ENCODE results near the gene CHM.
"Not testable (repeated sequence)": the region's sequence is repeated elsewhere in the genome, so short reads cannot be mapped to it uniquely, and the experiment has no call there.

The CHM gene

GRCh38 chrX:86014421-86014820 lies 32.9 kb downstream of the CHM start:
- no peak for DNase-seq (ENCODE audit: low spot score)
- TF ChIP-seq CTCF (IDR thresholded peaks at IDR 0.05; ENCODE audit: extremely low read depth, missing control alignments) = no peak

- TF ChIP-seq CTCF (IDR thresholded peaks at IDR 0.05; ENCODE audit: extremely low read depth, missing control alignments) = no peak
- DNase-seq (ENCODE audit: low spot score) = no peak
These were observed 33.6 kb downstream of the CHM start for GRCh38 chrX:86013792-86014191.

GRCh38 chrX:86012188-86012587 lies 35.2 kb downstream of the CHM start:
- no peak for TF ChIP-seq CTCF (IDR thresholded peaks at IDR 0.05; ENCODE audit: extremely low read depth, missing control alignments)

GRCh38 chrX:86009803-86010202 lies 37.6 kb downstream of the CHM start:
- DNase-seq (ENCODE audit: low spot score) = not testable (repeated sequence)

More at GRCh38 chrX:86012188-86012587, 35.2 kb downstream of the CHM start:
- DNase-seq (ENCODE audit: low spot score) = no peak

- DNase-seq (ENCODE audit: low spot score) = not testable (repeated sequence)
These were observed 39.5 kb downstream of the CHM start for GRCh38 chrX:86007891-86008290.

- no peak for DNase-seq (ENCODE audit: low spot score)
- no peak for TF ChIP-seq CTCF (IDR thresholded peaks at IDR 0.05; ENCODE audit: extremely low read depth, missing control alignments)
These were observed 45.1 kb downstream of the CHM start for GRCh38 chrX:86002076-86002896.

- no peak for TF ChIP-seq CTCF (IDR thresholded peaks at IDR 0.05; ENCODE audit: extremely low read depth, missing control alignments)
- DNase-seq (ENCODE audit: low spot score) = no peak
These were observed 48.4 kb downstream of the CHM start for GRCh38 chrX:85998954-85999353.

- TF ChIP-seq CTCF (IDR thresholded peaks at IDR 0.05; ENCODE audit: extremely low read depth, missing control alignments) = no peak
- no peak for DNase-seq (ENCODE audit: low spot score)
These were observed 50.8 kb downstream of the CHM start for GRCh38 chrX:85996555-85996954.
